SU-DHL-6 (cell line): ENCODE results near the gene CCDC186.

Source experiments
- EZH2phosphoT487 ChIP-seq: fragments of 200-600 bp; sonication (generic), shearing (Covaris generic); conservative IDR thresholded peaks from 2 replicates; pipeline ENCODE4 v1.6.1; 2018; ENCODE audit warnings: mild to moderate bottlenecking, antibody characterized with exemption, low read length, moderate library complexity, mixed read lengths
- TF ChIP-seq, protein P1 (sequence below): fragments of 200-600 bp; sonication (generic); IDR thresholded peaks from one replicate; pipeline ENCODE4 v1.5.1; 2017; ENCODE audit warnings: antibody characterized with exemption, mild to moderate bottlenecking, low read length, moderate library complexity; ENCODE audit not compliant: insufficient read depth, poor library complexity, severe bottlenecking

DNA sequence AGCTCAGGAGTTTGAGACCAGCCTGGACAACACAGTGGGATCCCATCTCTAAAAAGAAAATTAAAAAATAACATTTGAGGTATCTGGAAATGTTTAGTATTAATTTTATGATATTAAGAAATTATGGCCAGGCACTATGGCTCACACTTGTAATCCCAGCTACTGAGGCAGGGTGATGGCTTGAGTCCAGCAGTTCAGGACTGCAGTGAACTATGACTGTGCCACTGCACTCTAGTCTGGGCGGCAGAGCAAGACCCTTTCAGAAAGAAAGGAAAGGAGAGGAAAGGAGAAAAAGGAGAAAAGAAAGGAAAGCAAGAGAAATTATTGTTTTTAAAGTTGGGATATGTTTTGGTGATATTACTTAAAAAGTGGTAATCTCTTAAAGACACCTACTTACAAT is 2.5 kb upstream of the CCDC186 start:
- TF ChIP-seq, protein P1, sequence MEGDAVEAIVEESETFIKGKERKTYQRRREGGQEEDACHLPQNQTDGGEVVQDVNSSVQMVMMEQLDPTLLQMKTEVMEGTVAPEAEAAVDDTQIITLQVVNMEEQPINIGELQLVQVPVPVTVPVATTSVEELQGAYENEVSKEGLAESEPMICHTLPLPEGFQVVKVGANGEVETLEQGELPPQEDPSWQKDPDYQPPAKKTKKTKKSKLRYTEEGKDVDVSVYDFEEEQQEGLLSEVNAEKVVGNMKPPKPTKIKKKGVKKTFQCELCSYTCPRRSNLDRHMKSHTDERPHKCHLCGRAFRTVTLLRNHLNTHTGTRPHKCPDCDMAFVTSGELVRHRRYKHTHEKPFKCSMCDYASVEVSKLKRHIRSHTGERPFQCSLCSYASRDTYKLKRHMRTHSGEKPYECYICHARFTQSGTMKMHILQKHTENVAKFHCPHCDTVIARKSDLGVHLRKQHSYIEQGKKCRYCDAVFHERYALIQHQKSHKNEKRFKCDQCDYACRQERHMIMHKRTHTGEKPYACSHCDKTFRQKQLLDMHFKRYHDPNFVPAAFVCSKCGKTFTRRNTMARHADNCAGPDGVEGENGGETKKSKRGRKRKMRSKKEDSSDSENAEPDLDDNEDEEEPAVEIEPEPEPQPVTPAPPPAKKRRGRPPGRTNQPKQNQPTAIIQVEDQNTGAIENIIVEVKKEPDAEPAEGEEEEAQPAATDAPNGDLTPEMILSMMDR: no peak
- no peak for TF ChIP-seq EZH2phosphoT487
